Kidney (tissue), 14 donors: ENCODE measurements around the gene MYO16. TPM values are rescaled to one million over a fixed set of nuclear protein-coding genes. Genes with fewer than 3 reads are reported as not detected.

ENCODE experiments used
- DNase-seq, 5 donors: peaks; one replicate each; pipeline ENCODE4 v3.0.0-alpha.2; 2013 to 2020
- FAIRE-seq: peaks from 2 replicates; lab custom pipeline; 2012; peaks lifted over from hg19 to GRCh38; lab: Jason Lieb, UNC
- H3K27ac ChIP-seq, 2 donors: one replicate each; pipeline ENCODE4 v1.7.0; 2013; ENCODE audit warnings: low read depth in 2 of 2, low read length in 2 of 2, inconsistent platforms in 1 of 2
- H3K27me3 ChIP-seq: one replicate; pipeline ENCODE4 v1.7.1; 2013; ENCODE audit warnings: low read length, inconsistent platforms; ENCODE audit not compliant: control insufficient read depth, insufficient read depth
- H3K36me3 ChIP-seq, 3 donors: one replicate each; pipeline versions ENCODE4 v1.7.0 to v1.7.1; 2013; ENCODE audit warnings: low read length in 3 of 3, control low read depth in 1 of 3, inconsistent platforms in 1 of 3; ENCODE audit not compliant: insufficient read depth in 3 of 3, control insufficient read depth in 2 of 3
- H3K4me1 ChIP-seq, 3 donors: one replicate each; pipeline versions ENCODE4 v1.7.0 to v1.7.1; 2013; ENCODE audit warnings: low read length in 3 of 3, inconsistent platforms in 1 of 3, low read depth in 1 of 3; ENCODE audit not compliant: control insufficient read depth in 2 of 3, insufficient read depth in 2 of 3
- H3K4me3 ChIP-seq, 3 donors: one replicate each; pipeline versions ENCODE4 v1.7.0 to v1.8.1; 2013; ENCODE audit warnings: low read length in 3 of 3, control low read depth in 1 of 3, inconsistent platforms in 1 of 3
- H3K9ac ChIP-seq, 3 donors: one replicate each; pipeline versions ENCODE4 v1.7.0 to v1.7.1; 2013; ENCODE audit warnings: low read length in 3 of 3, control low read depth in 1 of 3, inconsistent platforms in 1 of 3
- H3K9me3 ChIP-seq, 3 donors: one replicate each; pipeline versions ENCODE4 v1.7.0 to v1.7.1; 2013; ENCODE audit warnings: low read length in 3 of 3, control low read depth in 1 of 3, inconsistent platforms in 1 of 3; ENCODE audit not compliant: control insufficient read depth in 2 of 3, insufficient read depth in 1 of 3
- intact Hi-C: fragments of 100-400 bp; cut with DNase I; formaldehyde crosslinking; loops from one replicate; pipeline ENCODE4 v1.11.1; 2022
- polyA plus RNA-seq: library from polyadenylated mRNA; stranded (reverse); fragments of 350-450 nt; fragmentation: Illumina TruSeq; extraction: RNeasy Lipid Tissue Mini Kit (QIAGEN cat#74804); gene quantifications from one replicate; pipeline ENCODE4 v1.2.3, GENCODE V29; 2014; ENCODE audit warnings: low read depth, low replicate concordance; ENCODE audit not compliant: insufficient read depth
- total RNA-seq: library from RNA; stranded (reverse); fragmentation: NEBNext Ultra II Directional; extraction: Animal tissue kit (Norgen Biotek cat#: 25700); gene quantifications from one replicate; pipeline ENCODE4 v1.2.1, GENCODE V29; 2021
- TF ChIP-seq, protein P1 (sequence below): IDR thresholded peaks from 3 replicates; pipeline ENCODE4 v1.5.1; 2012; ENCODE audit warnings: mild to moderate bottlenecking, moderate library complexity, borderline replicate concordance; ENCODE audit not compliant: insufficient read depth; ENCODE audit errors: extremely low read depth
- donor health status: control.
- donor health status: control.
- donor health status: control.
- donor health status: control.
- donor health status: control.
- donor health status: DM: yes; HTN: yes; CAD: no.
- donor health status: Normal renal cell carcinoma (clear cell type).

Gene MYO16
- total and polyA plus RNA-seq, 2 donors from 2014 or later, result 0.22 to 0.43 TPM

- H3K36me3 ChIP-seq, result no peaks in the 10 kb centered on the region
- no peak overlapping the region for H3K4me3 ChIP-seq
- H3K9me3 ChIP-seq, result no peaks in the 10 kb centered on the region
- DNase-seq (peak in 4 of 5 donors; percentile 31 to 75 (median 49)), FAIRE-seq (no peak)
- TF ChIP-seq, protein P1, sequence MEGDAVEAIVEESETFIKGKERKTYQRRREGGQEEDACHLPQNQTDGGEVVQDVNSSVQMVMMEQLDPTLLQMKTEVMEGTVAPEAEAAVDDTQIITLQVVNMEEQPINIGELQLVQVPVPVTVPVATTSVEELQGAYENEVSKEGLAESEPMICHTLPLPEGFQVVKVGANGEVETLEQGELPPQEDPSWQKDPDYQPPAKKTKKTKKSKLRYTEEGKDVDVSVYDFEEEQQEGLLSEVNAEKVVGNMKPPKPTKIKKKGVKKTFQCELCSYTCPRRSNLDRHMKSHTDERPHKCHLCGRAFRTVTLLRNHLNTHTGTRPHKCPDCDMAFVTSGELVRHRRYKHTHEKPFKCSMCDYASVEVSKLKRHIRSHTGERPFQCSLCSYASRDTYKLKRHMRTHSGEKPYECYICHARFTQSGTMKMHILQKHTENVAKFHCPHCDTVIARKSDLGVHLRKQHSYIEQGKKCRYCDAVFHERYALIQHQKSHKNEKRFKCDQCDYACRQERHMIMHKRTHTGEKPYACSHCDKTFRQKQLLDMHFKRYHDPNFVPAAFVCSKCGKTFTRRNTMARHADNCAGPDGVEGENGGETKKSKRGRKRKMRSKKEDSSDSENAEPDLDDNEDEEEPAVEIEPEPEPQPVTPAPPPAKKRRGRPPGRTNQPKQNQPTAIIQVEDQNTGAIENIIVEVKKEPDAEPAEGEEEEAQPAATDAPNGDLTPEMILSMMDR, result no peak
- no peak overlapping the region for H3K27ac ChIP-seq
- intact Hi-C loops, result no loop called here
- H3K9ac ChIP-seq, result no peak overlapping the region
- no peaks in the 10 kb centered on the region for H3K27me3 ChIP-seq
- peaks cover 0 to 2% (median 0%) of the 10 kb centered on the region in 3 donors for H3K4me1 ChIP-seq
These were observed 157.2 kb downstream of the MYO16 start for GRCh38 chr13:108786456-108787200.

- TF ChIP-seq, protein P1, result no peak
These were observed 158.4 kb downstream of the MYO16 start for GRCh38 chr13:108787700-108788414.

GRCh38 chr13:108789476-108789875 is 160.1 kb downstream of the MYO16 start:
- H3K4me1 ChIP-seq, result peaks cover 0 to 2% (median 0%) of the 10 kb centered on the region in 3 donors

More at GRCh38 chr13:108787700-108788414, 158.4 kb downstream of the MYO16 start:
- peaks cover 0 to 2% (median 0%) of the 10 kb centered on the region in 3 donors for H3K4me1 ChIP-seq
- DNase-seq, result peak in 4 of 5 donors; percentile 53 to 76 (median 62)
- no peak overlapping the region for H3K27ac ChIP-seq
- no peaks in the 10 kb centered on the region for H3K36me3 ChIP-seq
- FAIRE-seq, result no peak
- intact Hi-C loops, result no loop called here
- H3K9ac ChIP-seq, result no peak overlapping the region
- no peaks in the 10 kb centered on the region for H3K27me3 ChIP-seq
- H3K9me3 ChIP-seq, result no peaks in the 10 kb centered on the region
- no peak overlapping the region for H3K4me3 ChIP-seq

More at GRCh38 chr13:108789476-108789875, 160.1 kb downstream of the MYO16 start:
- no peaks in the 10 kb centered on the region for H3K36me3 ChIP-seq
- H3K4me3 ChIP-seq, result no peak overlapping the region
- H3K27me3 ChIP-seq, result no peaks in the 10 kb centered on the region
- H3K9ac ChIP-seq, result no peak overlapping the region
- H3K9me3 ChIP-seq, result no peaks in the 10 kb centered on the region
- TF ChIP-seq, protein P1, result no peak
- intact Hi-C loops, result no loop called here
- no peak for FAIRE-seq
- no peak for DNase-seq
- no peak overlapping the region for H3K27ac ChIP-seq
